Erythroblast (primary cell): Measurements from ENCODE around the gene ZNRF4.
"Not testable (repeated sequence)": the region's sequence is repeated elsewhere in the genome, so short reads cannot be mapped to it uniquely, and the experiment has no call there.

ENCODE experiments used
- DNase-seq, 2 experiments: peaks; one replicate each; lab custom pipeline; 2025; lab: John Stamatoyannopoulos, UW
- GATA1 ChIP-seq: IDR thresholded peaks from 2 replicates; pipeline ENCODE4 v1.6.1; 2011; ENCODE audit warnings: low read depth, mild to moderate bottlenecking, control low read depth, low read length, moderate library complexity
- POLR2A ChIP-seq: IDR thresholded peaks from 2 replicates; pipeline ENCODE4 v1.6.1; 2011; ENCODE audit warnings: mild to moderate bottlenecking, low read length

Gene ZNRF4

DNA sequence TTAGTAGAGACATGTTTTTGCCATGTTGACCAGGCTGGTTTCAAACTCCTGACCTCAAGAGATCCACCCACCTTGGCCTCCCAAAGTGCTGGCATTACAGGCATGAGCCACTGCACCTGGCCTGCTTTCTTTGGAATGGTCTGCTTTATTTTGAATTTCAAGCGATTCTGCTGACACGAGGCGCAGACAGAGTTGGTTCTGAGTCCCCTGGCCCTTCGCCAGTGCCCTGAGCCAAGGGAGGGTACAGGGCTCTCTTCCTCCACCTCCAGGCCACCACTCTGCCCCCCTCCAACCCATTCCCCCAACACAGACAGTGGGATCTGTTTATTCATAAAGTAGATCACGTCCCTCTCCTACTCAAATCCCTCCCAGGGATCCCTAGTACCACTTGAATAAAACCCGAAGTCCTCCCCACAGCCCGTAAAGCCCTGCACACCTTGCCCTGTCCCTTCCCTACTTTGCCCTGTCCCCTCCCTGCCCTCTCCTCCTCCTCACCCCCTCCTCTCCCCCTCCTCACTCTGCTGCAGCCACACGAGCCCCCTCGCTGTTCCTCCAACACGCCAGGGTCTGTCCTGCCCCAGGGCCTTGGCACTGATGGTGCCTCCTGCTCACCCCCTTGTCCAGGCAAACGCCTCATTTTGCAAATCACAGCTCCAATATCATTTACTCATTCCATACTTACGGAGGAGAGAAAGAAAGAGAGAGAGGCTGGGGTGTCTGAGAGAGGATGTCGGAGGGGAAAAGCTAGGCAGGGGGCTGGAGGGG, 22.4 kb downstream of the ZNRF4 start:
- TF ChIP-seq GATA1 (no peak), POLR2A (no peak)
- DNase-seq, result no peak

DNA sequence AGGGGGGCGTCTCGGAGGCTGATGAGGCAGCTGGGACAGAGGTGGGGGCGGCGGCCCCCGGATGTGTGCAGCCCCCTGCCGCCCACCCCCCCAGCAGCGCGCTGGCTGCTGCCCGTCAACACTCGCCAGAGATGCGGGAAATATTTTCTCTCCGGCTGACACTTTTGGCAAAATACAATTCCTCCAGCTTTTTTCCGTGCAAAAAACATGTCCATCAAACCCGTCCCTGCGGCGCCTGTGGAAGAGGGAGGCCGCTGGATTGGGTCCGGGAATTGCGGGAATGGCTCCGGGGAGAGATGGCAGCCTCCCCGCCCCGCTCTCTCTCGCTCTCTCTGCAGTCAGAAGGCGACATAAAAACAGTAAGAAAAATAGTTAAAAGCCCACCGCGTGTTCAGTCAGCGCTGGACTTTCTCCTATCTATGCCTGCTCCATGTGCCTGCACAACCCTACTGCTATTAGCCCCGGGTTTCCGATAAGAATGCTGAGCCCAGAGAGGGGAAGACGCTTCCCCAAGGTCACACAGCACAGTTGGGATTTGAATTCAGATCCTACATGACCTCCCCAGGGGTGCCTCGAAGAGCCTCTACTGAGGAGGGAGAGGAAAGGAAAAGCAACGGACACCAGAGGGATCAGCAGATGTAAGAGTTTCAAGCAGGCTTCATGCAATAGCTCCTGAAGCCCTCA, 23.2 kb downstream of the ZNRF4 start:
- DNase-seq, result no peak

DNA sequence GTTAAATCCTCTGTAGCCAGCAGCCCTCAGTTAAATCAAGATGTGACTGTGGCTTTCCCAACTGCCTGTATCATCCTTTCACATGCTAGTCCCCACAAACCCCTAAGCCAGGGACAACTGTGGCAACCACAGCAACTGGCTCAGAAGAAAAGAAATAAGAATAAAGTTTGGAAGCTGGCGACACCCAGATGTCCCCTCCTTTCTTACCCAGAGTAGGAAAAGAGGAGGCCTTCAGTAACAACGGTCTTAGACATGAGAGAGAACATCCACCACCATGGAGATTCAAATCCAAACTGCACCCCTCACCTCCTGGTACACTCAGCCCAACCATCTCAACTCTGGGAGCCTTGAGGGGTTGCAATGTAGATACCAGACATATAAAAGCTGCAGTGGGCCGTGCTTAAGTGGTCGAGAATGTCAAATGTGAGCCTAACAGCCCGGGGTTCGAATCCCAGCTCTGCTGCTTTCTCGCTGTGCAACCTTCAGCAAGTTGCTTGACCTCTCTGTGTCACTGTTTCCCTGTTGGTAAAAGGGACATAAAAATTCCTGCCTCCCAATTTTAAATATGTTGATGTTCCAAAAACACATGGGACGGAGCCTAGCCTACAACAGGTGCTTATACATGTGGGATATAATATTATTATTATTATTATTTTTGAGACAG, 23.8 kb downstream of the ZNRF4 start:
- DNase-seq, result no peak
- TF ChIP-seq GATA1 (no peak), POLR2A (no peak)

More for the DNA sequence above, 23.2 kb downstream of the ZNRF4 start:
- TF ChIP-seq GATA1 (no peak), POLR2A (no peak)

DNA sequence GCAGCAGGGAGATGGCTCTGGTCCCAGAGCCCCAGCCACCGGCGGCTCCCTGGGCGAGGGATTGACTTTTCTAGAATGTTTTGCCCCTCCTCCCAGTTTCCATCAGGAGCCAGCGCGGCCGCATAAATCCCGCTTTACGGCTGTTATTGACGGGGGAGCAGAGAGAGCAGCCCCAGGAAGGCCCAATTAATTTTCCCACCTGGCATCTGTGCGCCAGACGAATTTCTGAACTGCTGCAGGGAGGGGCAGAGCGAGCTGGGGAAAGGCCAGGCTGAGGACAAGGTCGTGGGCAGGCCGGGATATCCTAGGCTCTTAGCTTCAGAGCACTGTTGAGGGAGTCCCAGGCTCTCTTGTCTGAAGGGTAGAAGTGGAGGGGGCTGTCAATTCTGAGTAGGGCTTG, 24.7 kb downstream of the ZNRF4 start:
- TF ChIP-seq GATA1 (no peak), POLR2A (no peak)
- no peak for DNase-seq

DNA sequence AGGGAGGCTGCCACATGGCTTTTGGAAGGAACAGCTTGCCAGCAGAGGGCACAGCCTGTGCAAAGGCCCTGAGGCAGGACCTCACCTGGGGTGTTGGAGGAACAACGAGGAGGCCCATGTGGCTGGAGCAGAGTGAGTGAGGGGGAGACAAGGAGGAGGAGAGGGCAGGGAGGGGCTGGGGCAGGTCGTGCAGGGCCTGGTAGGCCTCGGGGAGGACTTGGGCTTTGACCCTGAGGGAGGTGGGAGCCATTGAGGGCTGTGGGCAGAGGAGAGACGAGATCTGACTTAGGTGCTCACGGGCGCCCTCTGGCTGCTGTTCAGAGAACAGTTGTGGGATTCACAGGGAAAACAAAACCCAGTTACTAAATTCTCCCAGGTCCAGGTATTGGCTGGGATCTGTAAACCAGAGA, 25.2 kb downstream of the ZNRF4 start:
- TF ChIP-seq POLR2A (no peak), GATA1 (no peak)
- DNase-seq, result peak; percentile 40 to 63

DNA sequence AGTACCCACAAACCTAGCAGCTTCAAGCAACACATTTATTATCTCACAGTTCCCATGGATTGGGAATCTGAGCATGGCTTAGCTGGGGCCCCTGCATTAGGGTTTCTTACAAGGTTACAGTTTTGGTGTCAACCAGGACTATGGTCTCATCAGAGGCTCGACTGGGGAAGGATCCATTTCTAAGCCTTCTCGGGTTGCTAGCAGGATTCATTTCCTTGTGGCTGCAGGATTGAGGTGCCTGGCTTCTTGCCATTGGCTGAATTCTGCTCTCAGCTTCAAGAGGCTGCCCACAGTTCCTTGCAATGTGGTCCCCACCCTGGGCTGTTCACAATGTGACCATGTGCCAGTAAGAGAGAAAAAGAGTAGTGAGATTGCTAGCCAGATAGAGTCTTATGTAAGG, 26.7 kb downstream of the ZNRF4 start:
- TF ChIP-seq GATA1 (no peak), POLR2A (no peak)
- no peak for DNase-seq

DNA sequence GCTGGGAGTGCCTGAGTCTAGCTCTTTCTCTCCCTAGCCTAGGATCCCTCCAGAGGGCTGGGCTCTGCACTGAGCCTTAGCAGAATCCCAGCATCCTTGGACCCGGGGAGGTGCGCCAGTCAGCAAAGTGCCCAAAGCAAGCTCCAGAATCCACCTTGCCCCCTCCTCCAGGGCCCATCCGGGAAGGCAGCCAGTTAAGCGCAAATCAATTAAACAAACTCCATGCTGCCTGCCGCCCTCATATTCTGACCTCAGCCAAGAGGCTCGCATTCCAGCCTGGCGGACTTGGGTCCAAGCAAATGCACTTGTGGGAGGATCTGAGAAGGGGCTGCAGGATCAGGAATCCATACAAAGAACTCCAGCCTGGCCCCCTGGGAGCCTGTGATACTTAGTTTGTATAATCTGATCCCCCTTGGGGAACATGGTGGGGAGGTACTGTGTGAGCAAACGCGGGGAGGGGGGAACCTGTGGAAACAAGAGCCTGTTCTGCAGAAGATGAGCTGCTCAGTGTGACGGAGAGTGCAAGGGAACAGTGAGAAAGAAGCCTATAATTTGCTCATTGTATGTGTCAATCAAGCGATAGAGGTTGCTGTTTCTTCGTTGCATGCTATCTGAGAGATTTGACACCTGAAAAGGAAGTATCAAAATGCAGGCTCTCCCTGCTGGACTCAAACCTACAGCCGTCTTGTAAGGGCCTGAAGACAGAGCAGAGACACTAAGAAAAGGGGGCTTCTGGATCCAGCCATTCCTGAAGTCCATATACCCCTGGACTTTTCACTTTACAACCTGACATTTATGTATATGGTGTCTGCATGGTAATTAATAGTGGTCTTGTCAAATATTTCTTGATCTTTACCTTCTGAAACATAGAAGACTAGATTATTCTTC, 29.4 kb downstream of the ZNRF4 start:
- no peak for DNase-seq
- no peak for TF ChIP-seq POLR2A
- TF ChIP-seq GATA1, result no peak

DNA sequence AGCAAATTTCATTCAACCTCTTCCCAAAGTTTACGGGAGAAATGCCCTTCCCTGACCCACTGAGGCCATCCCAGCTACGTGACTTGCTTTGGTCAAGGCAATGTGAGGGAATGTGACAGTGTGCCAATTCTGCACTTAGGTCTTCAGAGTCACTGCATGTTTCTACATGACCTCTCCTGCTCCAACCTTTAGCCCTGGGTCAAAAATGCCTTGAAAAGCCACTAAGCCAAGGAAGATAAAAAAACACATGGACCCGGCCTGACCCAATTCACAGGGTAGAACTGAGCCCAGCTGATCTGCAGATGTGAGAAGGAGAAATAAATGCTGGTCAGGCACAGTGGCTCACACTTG, 30.0 kb downstream of the ZNRF4 start:
- no peak for DNase-seq

DNA sequence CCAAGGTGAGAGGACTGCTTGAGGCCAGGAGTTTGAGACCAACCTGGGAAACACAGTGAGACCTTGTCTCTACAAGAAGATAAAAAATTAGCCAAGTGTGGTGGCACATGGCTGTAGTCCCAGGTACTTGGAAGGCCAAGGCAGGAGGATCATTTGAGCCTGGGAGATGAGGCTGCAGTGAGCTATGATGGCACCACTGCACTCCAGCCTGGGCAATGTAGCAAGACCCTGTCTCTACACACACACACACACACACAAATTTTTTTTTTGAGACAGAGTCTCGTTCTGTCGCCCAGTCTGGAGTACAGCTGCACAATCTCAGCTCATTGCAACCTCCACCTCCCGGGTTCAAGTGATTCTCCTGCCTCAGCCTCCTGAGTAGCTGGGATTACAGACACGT, 30.4 kb downstream of the ZNRF4 start:
- DNase-seq, result not testable (repeated sequence)

More for the DNA sequence above, 30.0 kb downstream of the ZNRF4 start:
- TF ChIP-seq POLR2A (no peak), GATA1 (no peak)

DNA sequence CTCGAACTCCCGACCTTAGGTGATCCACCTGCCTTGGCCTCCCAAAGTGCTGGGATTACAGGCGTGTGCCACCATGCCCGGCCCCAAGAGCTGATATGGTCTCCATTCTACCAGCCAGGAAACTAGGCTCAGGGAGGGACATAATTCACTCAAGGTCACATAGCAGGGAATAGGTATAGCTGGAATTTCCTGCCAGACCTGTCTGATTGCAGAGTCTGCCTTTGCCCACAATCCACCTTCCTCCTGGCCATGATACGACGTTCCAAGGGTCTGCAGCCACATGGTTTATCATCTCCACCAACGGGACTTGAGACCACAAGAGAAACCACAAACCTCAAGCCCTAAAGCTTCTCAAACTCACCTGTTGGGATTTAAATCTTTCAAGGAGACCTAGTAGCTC, 32.0 kb downstream of the ZNRF4 start:
- DNase-seq, result no peak
- TF ChIP-seq GATA1 (no peak), POLR2A (no peak)

DNA sequence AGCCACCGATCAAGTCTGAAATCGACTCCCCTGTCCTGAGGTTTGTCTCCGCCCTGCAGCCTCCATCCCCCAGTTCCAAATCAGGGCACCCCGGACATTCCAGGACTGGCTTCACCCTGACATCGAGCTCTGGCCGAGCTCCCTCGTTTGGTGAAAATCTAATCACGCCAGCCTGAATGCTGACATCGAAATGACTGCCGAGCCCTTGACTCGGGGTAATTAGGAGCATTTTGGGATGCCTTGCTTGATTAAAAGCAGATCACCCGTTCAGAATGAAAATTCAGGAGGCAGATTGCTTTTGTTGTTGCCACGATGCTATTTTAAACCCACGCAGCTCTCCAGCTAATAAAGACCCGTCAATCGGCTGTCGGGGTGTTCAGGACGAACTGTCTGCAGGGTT, 34.3 kb downstream of the ZNRF4 start:
- TF ChIP-seq GATA1 (no peak), POLR2A (no peak)
- DNase-seq, result no peak

DNA sequence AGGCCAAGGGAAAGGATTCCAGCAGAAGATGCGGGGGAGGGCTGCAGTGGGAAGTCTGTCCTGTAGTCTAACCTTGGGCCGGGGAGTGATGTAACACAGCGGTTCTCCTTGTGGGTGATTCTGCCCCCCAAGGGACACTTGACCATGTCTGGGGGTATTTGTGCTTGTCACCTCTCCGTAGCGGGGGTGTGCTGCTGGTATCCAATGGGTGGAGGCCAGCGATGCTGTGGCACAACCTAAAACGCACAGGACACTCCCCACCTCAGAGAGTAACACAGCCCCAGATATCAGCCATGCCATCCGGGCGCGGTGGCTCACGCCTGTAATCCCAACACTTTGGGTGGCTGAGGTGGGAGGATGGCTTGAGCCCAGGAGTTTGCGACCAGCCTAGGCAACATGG, 36.3 kb downstream of the ZNRF4 start:
- TF ChIP-seq POLR2A (no peak), GATA1 (no peak)
- no peak for DNase-seq

DNA sequence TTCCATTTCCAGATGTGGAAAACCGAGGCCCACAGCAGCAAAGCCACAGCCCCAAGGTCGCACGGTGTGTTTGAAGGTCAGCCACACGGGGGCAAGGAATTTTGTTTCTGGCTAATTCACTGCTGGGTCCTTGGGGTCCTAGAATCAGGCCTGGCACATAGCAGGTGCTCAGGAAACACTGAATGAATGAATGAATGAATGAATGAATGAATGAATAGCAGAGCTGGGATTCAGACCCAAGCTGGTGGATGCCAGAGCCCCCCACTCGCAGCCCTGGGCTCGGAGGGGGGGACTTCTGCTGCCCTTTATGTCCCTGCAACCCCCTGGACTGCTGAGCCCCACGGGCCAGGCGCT, 37.0 kb downstream of the ZNRF4 start:
- no peak for TF ChIP-seq GATA1
- TF ChIP-seq POLR2A, result no peak
- no peak for DNase-seq
